ENCODE measurements around the gene FAM163B. TPM values are rescaled to one million over a fixed set of nuclear protein-coding genes. Genes with fewer than 3 reads are reported as not detected.

FAM163B gene
- total and polyA plus RNA-seq, 2 experiments from 2014 or later, result 0.60 to 1.3 TPM

DNA sequence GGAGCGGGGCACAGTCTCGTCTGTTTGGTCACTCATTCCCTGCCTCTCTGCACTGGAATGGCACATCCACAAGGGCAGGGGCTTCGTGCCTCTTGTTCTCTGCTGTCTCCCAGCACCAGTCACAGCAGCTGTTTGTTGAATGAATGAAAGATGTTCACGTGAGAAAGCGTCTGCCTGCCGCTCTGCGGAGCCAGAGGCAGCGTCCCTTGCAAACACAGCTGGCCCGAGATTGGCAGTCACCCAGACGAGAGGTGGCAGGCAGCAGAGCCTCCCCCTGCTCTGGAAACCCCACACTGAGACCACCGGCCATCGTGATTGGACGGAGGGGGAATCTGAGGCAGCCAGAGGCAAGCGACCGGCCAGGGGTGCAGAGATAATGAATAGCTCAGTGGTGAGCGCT lies 6.0 kb upstream of the FAM163B start:
- Histone ChIP-seq H3K4me3 (no peak overlapping the region), H3F3A (replicated peaks; ENCODE audit: low read depth) (no peaks in the 10 kb centered on the region), H3K9me2 (ENCODE audit: insufficient read depth) (no peaks in the 10 kb centered on the region), H3K27ac (ENCODE audit: low read depth) (no peak overlapping the region), H2AFZ (no peak overlapping the region), H3K36me3 (ENCODE audit: insufficient read depth) (no peaks in the 10 kb centered on the region), H3K4me1 (ENCODE audit: insufficient read depth) (no peaks in the 10 kb centered on the region), H3K79me2 (replicated peaks; ENCODE audit: insufficient read depth) (no peaks in the 10 kb centered on the region), H3K27me3 (ENCODE audit: insufficient read depth) (no peaks in the 10 kb centered on the region), H3K4me2 (no peak overlapping the region), H4K20me1 (replicated peaks; ENCODE audit: insufficient read depth) (no peaks in the 10 kb centered on the region)
- no peak for DNase-seq (ENCODE audit: low spot score)
- Mint-ChIP-seq H3K27me3 (ENCODE audit: insufficient read depth, low read depth, poor library complexity) (peaks cover 8% of the 10 kb centered on the region), H3K9me3 (no peaks in the 10 kb centered on the region), H3K4me1 (peaks cover 12% of the 10 kb centered on the region), H3K4me3 (no peak overlapping the region), H3K27ac (no peak overlapping the region), H3K36me3 (ENCODE audit: low read depth) (no peaks in the 10 kb centered on the region)
- TF ChIP-seq STAT1 (IDR thresholded peaks at IDR 0.05; ENCODE audit: unreplicated experiment), result no peak
- no peak for TF ChIP-seq NANOG (IDR thresholded peaks at IDR 0.05; ENCODE audit: borderline replicate concordance)
- TF ChIP-seq, protein P1, sequence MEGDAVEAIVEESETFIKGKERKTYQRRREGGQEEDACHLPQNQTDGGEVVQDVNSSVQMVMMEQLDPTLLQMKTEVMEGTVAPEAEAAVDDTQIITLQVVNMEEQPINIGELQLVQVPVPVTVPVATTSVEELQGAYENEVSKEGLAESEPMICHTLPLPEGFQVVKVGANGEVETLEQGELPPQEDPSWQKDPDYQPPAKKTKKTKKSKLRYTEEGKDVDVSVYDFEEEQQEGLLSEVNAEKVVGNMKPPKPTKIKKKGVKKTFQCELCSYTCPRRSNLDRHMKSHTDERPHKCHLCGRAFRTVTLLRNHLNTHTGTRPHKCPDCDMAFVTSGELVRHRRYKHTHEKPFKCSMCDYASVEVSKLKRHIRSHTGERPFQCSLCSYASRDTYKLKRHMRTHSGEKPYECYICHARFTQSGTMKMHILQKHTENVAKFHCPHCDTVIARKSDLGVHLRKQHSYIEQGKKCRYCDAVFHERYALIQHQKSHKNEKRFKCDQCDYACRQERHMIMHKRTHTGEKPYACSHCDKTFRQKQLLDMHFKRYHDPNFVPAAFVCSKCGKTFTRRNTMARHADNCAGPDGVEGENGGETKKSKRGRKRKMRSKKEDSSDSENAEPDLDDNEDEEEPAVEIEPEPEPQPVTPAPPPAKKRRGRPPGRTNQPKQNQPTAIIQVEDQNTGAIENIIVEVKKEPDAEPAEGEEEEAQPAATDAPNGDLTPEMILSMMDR (conservative IDR thresholded peaks at IDR 0.05; ENCODE audit: low read depth in 2 of 2), result no peak
- TF ChIP-seq CREB1 (CRISPR knock-in tag; IDR thresholded peaks at IDR 0.05; ENCODE audit: low read depth), result no peak
- no peak for TF ChIP-seq ZNF114 (CRISPR knock-in tag; IDR thresholded peaks at IDR 0.05)
- TF ChIP-seq, protein P2, sequence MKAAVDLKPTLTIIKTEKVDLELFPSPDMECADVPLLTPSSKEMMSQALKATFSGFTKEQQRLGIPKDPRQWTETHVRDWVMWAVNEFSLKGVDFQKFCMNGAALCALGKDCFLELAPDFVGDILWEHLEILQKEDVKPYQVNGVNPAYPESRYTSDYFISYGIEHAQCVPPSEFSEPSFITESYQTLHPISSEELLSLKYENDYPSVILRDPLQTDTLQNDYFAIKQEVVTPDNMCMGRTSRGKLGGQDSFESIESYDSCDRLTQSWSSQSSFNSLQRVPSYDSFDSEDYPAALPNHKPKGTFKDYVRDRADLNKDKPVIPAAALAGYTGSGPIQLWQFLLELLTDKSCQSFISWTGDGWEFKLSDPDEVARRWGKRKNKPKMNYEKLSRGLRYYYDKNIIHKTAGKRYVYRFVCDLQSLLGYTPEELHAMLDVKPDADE (IDR thresholded peaks at IDR 0.05), result no peak
- no peak; the same call in 2 of the 3 replicates for ATAC-seq

DNA sequence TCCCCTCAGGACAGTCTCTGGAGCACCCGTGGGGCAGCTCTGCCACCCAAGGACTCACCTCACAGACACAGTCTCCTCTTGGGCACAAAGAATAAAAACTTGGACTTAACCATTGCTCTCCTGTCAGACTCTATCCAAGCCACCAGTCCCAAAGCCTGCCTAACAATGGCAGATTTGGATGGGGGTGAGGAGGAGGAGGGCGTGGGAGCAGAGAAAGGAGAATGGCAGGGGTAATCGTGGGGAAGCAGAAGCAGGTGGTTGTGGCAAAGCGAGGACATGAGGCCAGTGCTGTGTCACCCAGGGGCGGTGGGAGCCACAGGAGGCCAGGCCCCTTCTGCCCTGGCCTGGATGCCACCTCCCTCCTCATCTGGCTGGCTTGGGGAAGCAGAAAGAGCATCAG lies 5.5 kb upstream of the FAM163B start:
- Histone ChIP-seq H3K9me2 (ENCODE audit: insufficient read depth) (no peaks in the 10 kb centered on the region), H3K4me3 (no peak overlapping the region), H3K4me1 (ENCODE audit: insufficient read depth) (no peaks in the 10 kb centered on the region; the same call in 1 of the 2 replicates), H4K20me1 (replicated peaks; ENCODE audit: insufficient read depth) (no peaks in the 10 kb centered on the region), H3K27ac (ENCODE audit: low read depth) (no peak overlapping the region), H3K36me3 (ENCODE audit: insufficient read depth) (no peaks in the 10 kb centered on the region), H3K4me2 (no peak overlapping the region), H3K27me3 (ENCODE audit: insufficient read depth) (no peaks in the 10 kb centered on the region), H3F3A (replicated peaks; ENCODE audit: low read depth) (no peaks in the 10 kb centered on the region), H2AFZ (no peak overlapping the region), H3K79me2 (replicated peaks; ENCODE audit: insufficient read depth) (no peaks in the 10 kb centered on the region)
- peaks cover 11% of the 10 kb centered on the region for H3K4me1 Mint-ChIP-seq
- H3K4me3 Mint-ChIP-seq, result no peak overlapping the region
- H3K27me3 Mint-ChIP-seq (ENCODE audit: insufficient read depth, low read depth, poor library complexity), result peaks cover 11% of the 10 kb centered on the region
- DNase-seq (ENCODE audit: low spot score) (no peak), ATAC-seq (no peak)
- no peaks in the 10 kb centered on the region for H3K36me3 Mint-ChIP-seq (ENCODE audit: low read depth)
- H3K27ac Mint-ChIP-seq, result no peak overlapping the region
- no peaks in the 10 kb centered on the region for H3K9me3 Mint-ChIP-seq
- TF ChIP-seq, protein P1 (conservative IDR thresholded peaks at IDR 0.05; ENCODE audit: low read depth in 2 of 2), result no peak
- TF ChIP-seq, protein P3, sequence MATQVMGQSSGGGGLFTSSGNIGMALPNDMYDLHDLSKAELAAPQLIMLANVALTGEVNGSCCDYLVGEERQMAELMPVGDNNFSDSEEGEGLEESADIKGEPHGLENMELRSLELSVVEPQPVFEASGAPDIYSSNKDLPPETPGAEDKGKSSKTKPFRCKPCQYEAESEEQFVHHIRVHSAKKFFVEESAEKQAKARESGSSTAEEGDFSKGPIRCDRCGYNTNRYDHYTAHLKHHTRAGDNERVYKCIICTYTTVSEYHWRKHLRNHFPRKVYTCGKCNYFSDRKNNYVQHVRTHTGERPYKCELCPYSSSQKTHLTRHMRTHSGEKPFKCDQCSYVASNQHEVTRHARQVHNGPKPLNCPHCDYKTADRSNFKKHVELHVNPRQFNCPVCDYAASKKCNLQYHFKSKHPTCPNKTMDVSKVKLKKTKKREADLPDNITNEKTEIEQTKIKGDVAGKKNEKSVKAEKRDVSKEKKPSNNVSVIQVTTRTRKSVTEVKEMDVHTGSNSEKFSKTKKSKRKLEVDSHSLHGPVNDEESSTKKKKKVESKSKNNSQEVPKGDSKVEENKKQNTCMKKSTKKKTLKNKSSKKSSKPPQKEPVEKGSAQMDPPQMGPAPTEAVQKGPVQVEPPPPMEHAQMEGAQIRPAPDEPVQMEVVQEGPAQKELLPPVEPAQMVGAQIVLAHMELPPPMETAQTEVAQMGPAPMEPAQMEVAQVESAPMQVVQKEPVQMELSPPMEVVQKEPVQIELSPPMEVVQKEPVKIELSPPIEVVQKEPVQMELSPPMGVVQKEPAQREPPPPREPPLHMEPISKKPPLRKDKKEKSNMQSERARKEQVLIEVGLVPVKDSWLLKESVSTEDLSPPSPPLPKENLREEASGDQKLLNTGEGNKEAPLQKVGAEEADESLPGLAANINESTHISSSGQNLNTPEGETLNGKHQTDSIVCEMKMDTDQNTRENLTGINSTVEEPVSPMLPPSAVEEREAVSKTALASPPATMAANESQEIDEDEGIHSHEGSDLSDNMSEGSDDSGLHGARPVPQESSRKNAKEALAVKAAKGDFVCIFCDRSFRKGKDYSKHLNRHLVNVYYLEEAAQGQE (IDR thresholded peaks at IDR 0.05; ENCODE audit: unreplicated experiment), result no peak
- TF ChIP-seq POLR2AphosphoS5 (IDR thresholded peaks at IDR 0.05; ENCODE audit: low read depth) (no peak), JUNB (IDR thresholded peaks at IDR 0.05; ENCODE audit: unreplicated experiment) (no peak), EZH2phosphoT487 (IDR thresholded peaks at IDR 0.05; ENCODE audit: unreplicated experiment) (no peak), ZNF331 (CRISPR knock-in tag; IDR thresholded peaks at IDR 0.05; ENCODE audit: low read depth) (no peak)
- TF ChIP-seq, protein P2 (IDR thresholded peaks at IDR 0.05), result no peak
